Left ventricle myocardium inferior (tissue), 1 donor: ENCODE results near the gene IQGAP2. TPM values are rescaled to one million over a fixed set of nuclear protein-coding genes. Genes with fewer than 3 reads are reported as not detected.

Source experiments
- DNase-seq: peaks from one replicate; pipeline ENCODE4 v3.0.0-alpha.2; 2020
- H3K27ac ChIP-seq: fragments of 200-600 bp; replicated peaks from 2 replicates; pipeline ENCODE4 v1.8.0; 2021
- H3K27me3 ChIP-seq: fragments of 200-600 bp; 2 replicates; pipeline ENCODE4 v1.8.0; 2021; ENCODE audit warnings: low read depth
- H3K36me3 ChIP-seq: fragments of 200-600 bp; 2 replicates; pipeline ENCODE4 v1.8.0; 2021
- H3K4me1 ChIP-seq: fragments of 200-600 bp; 2 replicates; pipeline ENCODE4 v1.8.0; 2021
- H3K4me3 ChIP-seq: fragments of 200-600 bp; 2 replicates; pipeline ENCODE4 v1.8.0; 2021; ENCODE audit warnings: mild to moderate bottlenecking, moderate library complexity
- H3K9me3 ChIP-seq: fragments of 200-600 bp; replicated peaks from 2 replicates; pipeline ENCODE4 v1.8.0; 2021
- CTCF ChIP-seq: fragments of 200-600 bp; IDR thresholded peaks from 2 replicates; pipeline ENCODE4 v1.8.0; 2021; ENCODE audit warnings: antibody characterized with exemption, mild to moderate bottlenecking, borderline replicate concordance
- intact Hi-C: fragments of 100-400 bp; cut with micrococcal nuclease; formaldehyde crosslinking; loops from one replicate; pipeline ENCODE4 v1.11.0; 2022
- total RNA-seq: library from RNA; stranded (reverse); fragmentation: NEBNext Ultra II Directional; extraction: Animal tissue kit (Norgen Biotek cat#: 25700); gene quantifications from one replicate; pipeline ENCODE4 v1.2.1, GENCODE V29; 2021
- donor health status: DM: no; HTN: yes; CAD: no; lungs with severe emphysema.

Gene IQGAP2
- total RNA-seq, 1 donor from 2014 or later: 4.1 TPM

GRCh38 chr5:76642390-76643040, 239.4 kb downstream of the IQGAP2 start:
- intact Hi-C loops: no loop called here
- Histone ChIP-seq H3K27ac (no peak overlapping the region), H3K9me3 (no peaks in the 10 kb centered on the region), H3K27me3 (no peaks in the 10 kb centered on the region), H3K4me1 (no peaks in the 10 kb centered on the region), H3K4me3 (no peak overlapping the region), H3K36me3 (no peaks in the 10 kb centered on the region)
- no peak for DNase-seq
- no peak for TF ChIP-seq CTCF

GRCh38 chr5:76643371-76643770, 240.3 kb downstream of the IQGAP2 start:
- DNase-seq: no peak
- H3K27me3 ChIP-seq: no peaks in the 10 kb centered on the region
- no peaks in the 10 kb centered on the region for H3K4me1 ChIP-seq
- no peak for TF ChIP-seq CTCF
- H3K36me3 ChIP-seq: no peaks in the 10 kb centered on the region
- H3K4me3 ChIP-seq: no peak overlapping the region
- peaks cover 7% of the 10 kb centered on the region for H3K9me3 ChIP-seq
- intact Hi-C loops: no loop called here
- no peak overlapping the region for H3K27ac ChIP-seq

GRCh38 chr5:76649140-76649539, 246.1 kb downstream of the IQGAP2 start:
- Histone ChIP-seq H3K4me3 (no peak overlapping the region), H3K36me3 (no peaks in the 10 kb centered on the region), H3K27me3 (no peaks in the 10 kb centered on the region), H3K4me1 (no peaks in the 10 kb centered on the region), H3K9me3 (peaks cover 28% of the 10 kb centered on the region), H3K27ac (no peak overlapping the region)
- no peak for TF ChIP-seq CTCF
- DNase-seq: no peak
- intact Hi-C loops: no loop called here

GRCh38 chr5:76652809-76653414, 249.8 kb downstream of the IQGAP2 start:
- DNase-seq: no peak
- H3K9me3 ChIP-seq: peaks cover 25% of the 10 kb centered on the region
- H3K4me3 ChIP-seq: no peak overlapping the region
- intact Hi-C loops: no loop called here
- no peaks in the 10 kb centered on the region for H3K4me1 ChIP-seq
- no peak for TF ChIP-seq CTCF
- H3K27ac ChIP-seq: no peak overlapping the region
- H3K36me3 ChIP-seq: no peaks in the 10 kb centered on the region
- no peaks in the 10 kb centered on the region for H3K27me3 ChIP-seq

GRCh38 chr5:76657091-76657490, 254.0 kb downstream of the IQGAP2 start:
- no peak for TF ChIP-seq CTCF
- H3K27me3 ChIP-seq: no peaks in the 10 kb centered on the region
- DNase-seq: no peak
- no peaks in the 10 kb centered on the region for H3K4me1 ChIP-seq
- intact Hi-C loops: no loop called here
- peak overlapping the region; percentile 0 for H3K27ac ChIP-seq
- no peaks in the 10 kb centered on the region for H3K9me3 ChIP-seq
- no peak overlapping the region for H3K4me3 ChIP-seq
- no peaks in the 10 kb centered on the region for H3K36me3 ChIP-seq
